Measurements from ENCODE around the gene PPP1R13L.
A peak's percentile ranks its signal among the peaks of the same experiment; 100 is the strongest.

Gene PPP1R13L

GRCh38 chr19:45406226-45407090, 1.6 kb upstream of the PPP1R13L start, which contains the start of gene POLR1G:
TSS of gene POLR1G (plus strand) at chr19:45406644. CDS start at chr19:45406697, 53 bp downstream.
- DNase-seq (ENCODE audit: low spot score), result peak; percentile 90

GRCh38 chr19:45405435-45406225, 761 bp upstream of the PPP1R13L start:
- peak; percentile 91 for DNase-seq (ENCODE audit: low spot score)

GRCh38 chr19:45403781-45404556, 900 bp downstream of the PPP1R13L start:
- peak; percentile 78 for DNase-seq (ENCODE audit: low spot score)

- no peak for DNase-seq (ENCODE audit: low spot score)
Measured at GRCh38 chr19:45403272-45403671, 1.6 kb downstream of the PPP1R13L start.

GRCh38 chr19:45402298-45403061, 2.4 kb downstream of the PPP1R13L start:
- peak; percentile 83 for DNase-seq (ENCODE audit: low spot score)

GRCh38 chr19:45401815-45402214, 3.1 kb downstream of the PPP1R13L start:
- DNase-seq (ENCODE audit: low spot score), result no peak

GRCh38 chr19:45400192-45400591, 4.7 kb downstream of the PPP1R13L start:
- no peak for DNase-seq (ENCODE audit: low spot score)

- peak; percentile 63 for DNase-seq (ENCODE audit: low spot score)
Measured at GRCh38 chr19:45395821-45396617, 8.8 kb downstream of the PPP1R13L start.

GRCh38 chr19:45391871-45392665, 12.8 kb downstream of the PPP1R13L start:
- DNase-seq (ENCODE audit: low spot score), result no peak

- DNase-seq (ENCODE audit: low spot score), result no peak
Measured at GRCh38 chr19:45391346-45391745, 13.5 kb downstream of the PPP1R13L start.

- DNase-seq (ENCODE audit: low spot score), result no peak
Measured at GRCh38 chr19:45385392-45386221, 19.3 kb downstream of the PPP1R13L start.

- no peak for DNase-seq (ENCODE audit: low spot score)
Measured at GRCh38 chr19:45382426-45382825, 22.4 kb downstream of the PPP1R13L start.

- DNase-seq (ENCODE audit: low spot score), result no peak
Measured at GRCh38 chr19:45380107-45380506, 24.8 kb downstream of the PPP1R13L start.

GRCh38 chr19:45376045-45376724, 28.7 kb downstream of the PPP1R13L start:
- DNase-seq (ENCODE audit: low spot score), result peak; percentile 66

GRCh38 chr19:45370410-45371204, 34.3 kb downstream of the PPP1R13L start, which contains the start of gene ERCC2:
TSS of gene ERCC2 (minus strand) at chr19:45370573. CDS start at chr19:45370540, 33 bp downstream.
- DNase-seq (ENCODE audit: low spot score), result peak; percentile 100

GRCh38 chr19:45368737-45369340, 36.0 kb downstream of the PPP1R13L start:
- DNase-seq (ENCODE audit: low spot score), result no peak

GRCh38 chr19:45368127-45368526, 36.7 kb downstream of the PPP1R13L start:
- no peak for DNase-seq (ENCODE audit: low spot score)
